ENCODE results near the gene CDH9.
"Not testable (repeated sequence)": the region's sequence is repeated elsewhere in the genome, so short reads cannot be mapped to it uniquely, and the experiment has no call there.

Gene CDH9

DNA sequence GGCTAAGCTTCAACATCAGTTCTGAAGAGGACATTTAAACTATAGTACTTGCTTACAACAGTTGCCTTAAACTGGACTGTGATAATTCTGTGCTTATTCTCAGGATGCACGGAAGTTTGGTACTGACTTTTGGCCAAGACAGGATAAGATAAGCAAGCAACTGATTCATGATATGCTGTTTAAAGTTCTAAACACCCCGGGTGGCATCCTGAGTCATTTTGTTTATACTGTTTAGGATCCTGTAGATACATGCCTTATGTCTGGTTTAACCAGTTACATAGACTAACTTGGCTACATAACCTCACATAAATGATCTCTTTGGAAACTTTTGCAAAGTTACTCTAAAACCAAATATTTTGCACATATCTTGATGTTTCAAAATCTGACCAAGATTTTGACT, 95.9 kb downstream of the CDH9 start:
- no peak for DNase-seq

DNA sequence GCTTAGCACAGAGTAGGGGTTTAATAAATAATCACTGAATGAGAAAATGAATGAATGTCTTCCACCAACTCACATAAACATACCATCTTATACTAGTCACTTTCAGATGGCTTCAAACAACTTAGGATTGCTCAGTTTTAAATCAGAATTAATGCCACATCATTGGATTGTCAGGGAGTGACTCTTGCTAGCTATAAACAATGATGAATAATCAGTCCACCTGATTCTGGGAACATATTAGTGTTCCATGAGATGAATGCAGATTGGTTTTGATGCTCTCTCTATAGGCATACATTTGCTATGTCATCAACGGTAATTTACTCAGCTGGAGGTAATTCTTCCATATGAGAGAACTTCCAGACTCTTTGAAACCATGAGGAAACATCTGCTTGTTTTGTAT, 97.4 kb downstream of the CDH9 start:
- DNase-seq = no peak

DNA sequence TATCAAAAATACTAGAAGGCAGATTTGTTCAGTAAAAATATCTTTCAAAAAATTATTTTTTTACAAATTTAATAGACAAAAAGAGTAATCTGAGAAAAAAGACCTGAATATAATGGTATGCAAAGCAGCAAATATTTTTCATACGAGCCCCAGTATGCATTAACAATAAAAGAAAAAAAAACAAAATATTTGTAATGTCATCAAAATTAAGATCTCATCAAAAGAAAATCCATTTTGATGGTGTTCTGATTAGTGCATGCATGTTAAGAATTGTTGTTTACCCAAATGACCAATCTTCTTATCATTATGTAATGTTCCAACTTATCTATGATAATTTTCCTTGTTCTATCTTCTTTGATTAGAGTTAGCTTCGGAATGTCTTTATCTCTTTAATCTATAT, 106.1 kb downstream of the CDH9 start:
- no peak for DNase-seq

- DNase-seq = no peak
These were observed 116.9 kb downstream of the CDH9 start for GRCh38 chr5:26921439-26921838.

- no peak for DNase-seq
These were observed 134.9 kb downstream of the CDH9 start for GRCh38 chr5:26903469-26903868.

GRCh38 chr5:26894719-26895263, 143.6 kb downstream of the CDH9 start:
- DNase-seq = no peak

DNA sequence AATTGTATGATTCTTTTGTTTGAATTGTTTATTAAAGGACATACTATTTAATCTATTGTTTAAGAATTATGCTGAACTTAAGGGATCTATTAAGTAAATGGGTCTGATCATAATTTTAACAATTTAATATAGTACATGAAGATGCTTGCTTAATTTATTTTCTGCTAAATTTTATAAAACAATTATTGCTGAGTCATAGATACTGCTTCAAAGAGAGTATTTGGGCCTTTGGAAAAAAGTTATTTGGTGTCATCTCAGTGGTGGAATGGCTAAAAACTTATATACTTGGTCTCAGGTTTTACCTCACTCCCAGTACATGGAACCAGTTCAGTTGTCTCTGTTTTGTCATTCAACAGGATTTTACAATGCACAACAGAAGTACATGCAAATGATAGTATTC, 145.3 kb downstream of the CDH9 start:
- no peak for DNase-seq

- no peak for DNase-seq
These were observed 148.6 kb downstream of the CDH9 start for GRCh38 chr5:26889815-26890214.

GRCh38 chr5:26884481-26884880, 153.9 kb downstream of the CDH9 start:
- no peak for DNase-seq

DNA sequence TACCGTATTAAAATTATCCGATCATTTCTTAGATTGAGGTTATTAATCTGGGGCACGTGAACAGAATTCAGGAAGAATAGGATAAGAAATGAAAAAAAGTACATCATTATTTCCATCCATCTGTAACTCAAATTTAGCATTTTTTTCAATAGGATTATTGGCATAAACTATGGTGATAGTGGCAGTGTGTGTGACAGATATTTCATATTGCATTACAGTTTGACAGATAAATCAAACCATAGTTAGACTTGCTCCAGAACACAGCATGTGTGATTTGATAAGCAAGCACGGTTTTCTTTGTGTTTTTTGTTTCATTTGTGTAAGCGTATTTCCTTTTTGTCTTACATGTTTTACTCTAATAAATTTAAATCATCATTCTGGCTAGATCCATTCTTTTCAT, 155.0 kb downstream of the CDH9 start:
- DNase-seq = no peak

DNA sequence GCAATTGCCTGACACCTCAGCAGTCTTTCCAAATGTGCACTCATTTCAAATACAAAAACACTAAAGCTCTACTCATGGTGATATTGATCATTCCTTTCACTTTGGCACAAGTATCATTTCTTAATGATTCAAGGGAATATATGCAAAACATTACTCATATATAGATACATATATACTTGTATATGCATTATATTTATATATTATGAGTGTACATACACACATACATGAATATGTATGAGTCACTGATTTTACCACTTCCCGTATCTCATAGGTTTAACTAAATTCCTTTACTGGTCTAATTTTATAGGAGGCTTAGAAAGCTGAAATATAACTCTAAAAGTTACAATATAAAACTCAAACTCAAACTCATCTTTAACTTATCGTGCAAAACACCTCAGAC, 156.5 kb downstream of the CDH9 start:
- no peak for DNase-seq

GRCh38 chr5:26877154-26877553, 161.2 kb downstream of the CDH9 start:
- no peak for DNase-seq

DNA sequence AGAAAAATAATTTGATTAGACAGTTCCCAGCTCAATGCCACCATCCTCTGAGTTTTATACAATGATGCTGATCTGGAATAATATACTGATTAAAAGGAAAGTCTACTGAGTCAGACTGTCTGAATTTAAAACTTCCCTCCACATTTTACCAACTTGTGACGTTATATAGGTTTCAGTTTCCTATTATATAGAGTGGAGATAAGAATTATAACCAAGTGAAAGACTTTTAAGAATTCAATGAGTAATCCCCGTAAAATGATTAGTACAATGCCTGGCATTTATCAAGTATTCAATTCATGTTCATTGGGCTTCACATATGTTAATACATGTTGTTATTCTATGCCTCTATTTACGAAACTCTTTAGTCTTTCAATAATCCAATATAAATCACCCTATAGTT, 166.0 kb downstream of the CDH9 start:
- no peak for DNase-seq

GRCh38 chr5:26869781-26870180, 168.6 kb downstream of the CDH9 start:
- no peak for DNase-seq

GRCh38 chr5:26868504-26868903, 169.9 kb downstream of the CDH9 start:
- DNase-seq = no peak

GRCh38 chr5:26864061-26864460, 174.3 kb downstream of the CDH9 start:
- DNase-seq = no peak

DNA sequence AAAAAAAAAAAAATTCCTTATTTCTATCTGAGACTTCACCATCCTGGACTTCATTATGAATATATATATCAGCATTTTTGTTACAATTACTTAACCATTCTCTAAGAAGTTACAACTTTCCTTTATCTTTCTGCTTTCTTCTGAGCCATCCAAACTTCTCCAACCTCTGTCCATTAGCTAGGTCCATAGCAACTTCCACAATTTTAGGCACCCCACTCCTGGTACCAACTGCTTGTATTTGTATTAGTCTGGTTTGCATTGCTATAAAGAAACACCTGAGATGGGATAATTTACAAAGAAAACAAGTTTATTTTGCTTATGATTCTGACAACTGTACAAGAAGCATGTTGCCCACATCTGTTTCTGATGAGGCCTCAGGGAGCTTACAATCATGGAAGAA, 182.1 kb downstream of the CDH9 start:
- DNase-seq = no peak

DNA sequence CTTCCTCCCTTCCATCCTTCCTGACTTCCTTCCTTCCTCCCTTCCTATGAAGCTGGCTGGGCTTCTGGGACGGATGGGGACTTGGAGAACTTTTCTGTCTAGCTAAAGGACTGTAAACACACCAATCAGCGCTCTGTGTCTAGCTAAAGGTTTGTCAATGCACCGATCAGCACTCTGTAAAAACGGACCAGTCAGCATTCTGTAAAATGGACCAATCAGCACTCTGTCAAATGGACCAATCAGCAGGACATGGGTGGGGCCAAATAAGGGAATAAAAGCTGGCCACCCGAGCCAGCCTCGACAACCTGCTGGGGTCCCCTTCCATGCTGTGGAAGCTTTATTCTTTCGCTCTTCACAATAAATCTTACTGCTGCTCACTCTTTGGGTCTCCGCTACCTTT, 185.9 kb downstream of the CDH9 start:
- not testable (repeated sequence) for DNase-seq

DNA sequence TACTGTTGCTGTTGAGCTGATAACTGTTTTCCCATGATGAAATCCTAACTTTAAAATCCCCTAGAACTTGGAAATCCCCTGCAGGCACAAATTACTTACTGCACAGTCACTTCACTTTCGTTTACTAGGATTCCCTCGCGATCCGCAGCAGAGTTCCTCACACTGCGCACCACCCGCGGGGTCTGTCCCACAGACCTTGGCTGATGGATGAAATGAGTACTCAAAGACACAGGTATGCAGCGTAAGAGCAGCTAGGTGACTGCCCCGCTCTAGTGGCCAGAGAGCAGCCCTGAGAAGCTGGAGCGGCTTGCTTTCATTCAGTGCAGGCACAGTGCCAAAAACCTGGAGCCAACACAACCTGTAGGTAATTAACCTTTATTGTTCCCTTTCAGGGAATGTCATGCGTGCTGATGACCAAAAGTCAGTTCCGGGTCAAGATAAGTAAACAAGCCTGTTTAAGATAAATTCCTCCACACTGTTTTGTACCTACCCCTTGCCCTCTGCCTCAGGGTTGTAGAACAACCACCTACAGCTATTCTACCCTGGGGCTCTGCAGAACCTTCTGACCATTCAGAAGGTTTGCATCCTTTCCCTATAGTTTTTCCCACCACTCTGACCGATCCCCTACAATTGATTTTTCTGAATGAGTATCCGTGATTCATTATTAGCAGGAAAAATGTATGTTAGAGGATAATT, 191.2 kb downstream of the CDH9 start:
- DNase-seq = no peak

DNA sequence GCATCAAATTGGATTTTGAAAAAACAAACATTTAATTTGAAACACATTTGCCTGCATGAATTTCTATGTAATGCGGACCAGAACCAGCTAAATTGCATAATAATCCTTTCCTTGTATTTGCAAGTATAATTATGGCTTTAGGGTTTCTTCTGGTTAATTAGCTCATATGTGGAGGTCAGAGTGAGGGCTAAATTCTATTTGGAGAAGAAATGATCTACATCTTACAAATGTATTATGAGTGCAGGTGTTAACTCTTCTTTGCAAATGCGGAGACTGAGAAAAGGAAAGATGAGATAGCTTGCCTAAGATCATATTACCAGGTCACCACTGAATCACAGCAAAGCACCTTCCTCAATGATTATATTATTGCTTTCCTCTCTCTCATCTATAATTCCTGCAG, 194.7 kb downstream of the CDH9 start:
- DNase-seq = no peak

DNA sequence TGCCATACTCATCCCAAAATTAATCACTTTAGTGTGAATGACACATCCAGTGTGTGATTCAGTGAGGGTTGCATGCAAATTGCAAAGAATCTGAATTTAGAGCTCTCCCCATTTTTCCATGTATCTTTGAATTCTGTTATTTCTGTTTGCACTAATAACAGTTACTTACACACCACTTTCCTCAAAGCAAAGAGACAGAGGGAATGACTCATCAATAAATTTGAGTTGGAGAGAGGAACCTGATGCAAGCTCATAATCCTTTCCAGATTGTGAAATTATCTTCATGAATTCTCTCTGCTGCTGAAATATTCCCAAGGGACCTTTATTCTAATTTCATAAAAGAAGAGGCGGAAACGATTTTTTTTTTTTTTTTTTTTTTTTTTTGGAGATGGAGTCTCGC, 204.8 kb downstream of the CDH9 start:
- DNase-seq = no peak

All from hippocampal formation (tissue), 2 donors.